Measurements from ENCODE around the gene ANKRD61. TPM values are rescaled to one million over a fixed set of nuclear protein-coding genes. Genes with fewer than 3 reads are reported as not detected.
"Not testable (repeated sequence)": the region's sequence is repeated elsewhere in the genome, so short reads cannot be mapped to it uniquely, and the experiment has no call there.

Gene ANKRD61
- polyA plus RNA-seq, 1 of the 3 experiments (the other 2 are of a cell fraction): 0.53 TPM

DNA sequence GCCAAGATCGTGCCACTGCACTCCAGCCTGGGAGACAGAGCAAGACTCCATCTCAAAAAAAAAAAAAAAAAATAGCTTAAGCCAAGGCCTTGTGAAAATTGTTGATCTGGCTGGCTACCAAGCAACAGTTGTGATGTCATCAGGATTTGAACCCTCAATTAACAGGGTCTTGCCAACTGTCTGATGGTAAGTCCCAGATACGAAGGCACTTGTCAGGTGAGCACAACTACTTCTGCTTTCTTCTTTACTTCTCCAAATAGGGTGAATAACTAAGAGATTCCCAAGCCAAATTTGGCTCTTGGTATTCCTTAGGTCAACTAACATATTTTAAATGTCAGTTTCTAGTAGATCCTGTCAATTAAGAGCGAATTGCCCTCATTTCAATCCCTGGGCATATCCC lies 47.4 kb downstream of the ANKRD61 start:
- ChIA-PET POLR2A (no interaction called here), CTCF (no interaction called here)
- Histone ChIP-seq H3K9ac (no peak overlapping the region), H3F3A (replicated peaks; ENCODE audit: insufficient read depth) (peaks cover 36% of the 10 kb centered on the region), H3K4me1 (ENCODE audit: control insufficient read depth in 1 of 2, insufficient read depth in 2 of 2, low read depth in 1 of 2, low read length in 1 of 2) (0 out of 4 replicates have a peak, but pooled peaks cover 0 to 9% of the 10 kb centered on the region in 2 experiments), H3K9me2 (no peaks in the 10 kb centered on the region), H2AFZ (ENCODE audit: low read depth) (no peak overlapping the region), H3K9me3 (no peaks in the 10 kb centered on the region), H3K4me2 (no peak overlapping the region), H4K20me1 (ENCODE audit: insufficient read depth) (no peaks in the 10 kb centered on the region), H3K27me3 (ENCODE audit: insufficient read depth) (no peaks in the 10 kb centered on the region), H3K4me3 (ENCODE audit: low read depth in 2 of 2, low read length in 1 of 2) (no peak overlapping the region), H3K79me2 (ENCODE audit: insufficient read depth) (no peaks in the 10 kb centered on the region), H3K36me3 (replicated peaks in 1 of 2; ENCODE audit: control insufficient read depth in 1 of 2, insufficient read depth in 2 of 2, low read length in 1 of 2) (no peaks in the 10 kb centered on the region), H3K27ac (ENCODE audit: low read depth in 2 of 2, low read length in 1 of 2) (no peak overlapping the region)
- DNase-seq: no peak
- WGBS (ENCODE audit: low lambda C conversion rate): 91% methylated on average over 3 of the region's 3 CpGs
- TF ChIP-seq GABPA (IDR thresholded peaks at IDR 0.05; ENCODE audit: low read depth): no peak
- no peak for TF ChIP-seq TCF12 (IDR thresholded peaks at IDR 0.05)
- TF ChIP-seq RFX5 (IDR thresholded peaks at IDR 0.05; ENCODE audit: low read length): no peak
- TF ChIP-seq, protein P1, sequence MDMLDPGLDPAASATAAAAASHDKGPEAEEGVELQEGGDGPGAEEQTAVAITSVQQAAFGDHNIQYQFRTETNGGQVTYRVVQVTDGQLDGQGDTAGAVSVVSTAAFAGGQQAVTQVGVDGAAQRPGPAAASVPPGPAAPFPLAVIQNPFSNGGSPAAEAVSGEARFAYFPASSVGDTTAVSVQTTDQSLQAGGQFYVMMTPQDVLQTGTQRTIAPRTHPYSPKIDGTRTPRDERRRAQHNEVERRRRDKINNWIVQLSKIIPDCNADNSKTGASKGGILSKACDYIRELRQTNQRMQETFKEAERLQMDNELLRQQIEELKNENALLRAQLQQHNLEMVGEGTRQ (IDR thresholded peaks at IDR 0.05; ENCODE audit: borderline replicate concordance, low read depth, low read length): no peak
- no peak for TF ChIP-seq CHD2 (IDR thresholded peaks at IDR 0.05; ENCODE audit: low read length, partially characterized antibody)
- TF ChIP-seq GATA2 (CRISPR knock-in tag; IDR thresholded peaks at IDR 0.05): no peak
- TF ChIP-seq SIN3A (IDR thresholded peaks at IDR 0.05; ENCODE audit: borderline replicate concordance, low read depth, low read length): no peak
- TF ChIP-seq NFIC (IDR thresholded peaks at IDR 0.05; ENCODE audit: borderline replicate concordance): no peak
- TF ChIP-seq IRF3 (IDR thresholded peaks at IDR 0.05; ENCODE audit: low read depth, low read length): no peak
- no peak for TF ChIP-seq TEAD4 (IDR thresholded peaks at IDR 0.05; ENCODE audit: borderline replicate concordance, insufficient read depth)
- no peak for TF ChIP-seq NRF1 (IDR thresholded peaks at IDR 0.05; ENCODE audit: low read depth, low read length)
- no peak for TF ChIP-seq REST (IDR thresholded peaks at IDR 0.05; ENCODE audit: low read depth, low read length)
- TF ChIP-seq YY1 (IDR thresholded peaks at IDR 0.05; ENCODE audit: low read depth): no peak

GRCh38 chr7:6083047-6083446 lies 51.9 kb downstream of the ANKRD61 start:
- 92% methylated on average over 6 of the region's 6 CpGs for WGBS (ENCODE audit: low lambda C conversion rate)
- H3K27me3 ChIP-seq (ENCODE audit: insufficient read depth); H3K79me2 ChIP-seq (ENCODE audit: insufficient read depth); H2AFZ ChIP-seq (ENCODE audit: low read depth); H3K4me1 ChIP-seq (ENCODE audit: control insufficient read depth in 1 of 2, insufficient read depth in 2 of 2, low read depth in 1 of 2, low read length in 1 of 2); H4K20me1 ChIP-seq (ENCODE audit: insufficient read depth); H3K9ac ChIP-seq; H3K9me3 ChIP-seq; DNase-seq; H3K27ac ChIP-seq (ENCODE audit: low read depth in 2 of 2, low read length in 1 of 2); H3K4me3 ChIP-seq (ENCODE audit: low read depth in 2 of 2, low read length in 1 of 2); H3K4me2 ChIP-seq; POLR2A ChIA-PET; H3K36me3 ChIP-seq (replicated peaks in 1 of 2; ENCODE audit: control insufficient read depth in 1 of 2, insufficient read depth in 2 of 2, low read length in 1 of 2); H3K9me2 ChIP-seq: not testable (repeated sequence)
- CTCF ChIA-PET: interaction anchor here (0.6 to 1.2 kb wide), 2 partner anchors 250 to 288 kb away, joined by 3 to 4 read pairs; no protein-coding TSS in a partner anchor
- H3F3A ChIP-seq (replicated peaks; ENCODE audit: insufficient read depth): peaks cover 26% of the 10 kb centered on the region

Small RNA genes within 50 kb of the gene (small RNA-seq; reads per million reads assigned to genes)
- 0 reads per million in 7 experiments for gene RF00019
- 0 reads per million in 7 experiments for gene RNU6-218P
- 3.4 to 46.8 (median 11.3) reads per million in 7 experiments for gene SNORA80D

Other genes with a start within 250 kb of the ANKRD61 start
- 29.5 and 32.1 TPM in 2 replicates for gene RNF216, start 249.7 kb upstream of the ANKRD61 start, polyA plus RNA-seq (2012; rRNA removed)
- gene OCM, start 150.6 kb upstream of the ANKRD61 start, polyA plus RNA-seq (2012; rRNA removed): not detected in 2 replicates
- gene CCZ1, start 132.6 kb upstream of the ANKRD61 start, polyA plus RNA-seq (2012; rRNA removed): 69.8 and 76.4 TPM in 2 replicates
- gene RSPH10B, start 60.7 kb upstream of the ANKRD61 start, polyA plus RNA-seq (2012; rRNA removed): 0.03 TPM in 1 of 2 replicates, not detected in the other
- gene PMS2, start 22.3 kb upstream of the ANKRD61 start, polyA plus RNA-seq (2012; rRNA removed): 9.6 and 11.4 TPM in 2 replicates
- gene AIMP2, start 22.1 kb upstream of the ANKRD61 start, polyA plus RNA-seq (2012; rRNA removed): 98.9 and 104 TPM in 2 replicates
- 96.2 and 120 TPM in 2 replicates for gene EIF2AK1, start 27.8 kb downstream of the ANKRD61 start, polyA plus RNA-seq (2012; rRNA removed)
- gene USP42, start 73.6 kb downstream of the ANKRD61 start, polyA plus RNA-seq (2012; rRNA removed): 4.5 and 7.3 TPM in 2 replicates
- 55.1 and 56.8 TPM in 2 replicates for gene CYTH3, start 241.2 kb downstream of the ANKRD61 start, polyA plus RNA-seq (2012; rRNA removed)